Mesenteric fat pad (tissue), 1 donor: Measurements from ENCODE around the gene DOCK4. TPM values are rescaled to one million over a fixed set of nuclear protein-coding genes. Genes with fewer than 3 reads are reported as not detected.

ENCODE experiments used
- DNase-seq: peaks from one replicate; pipeline ENCODE4 v3.0.0-alpha.2; 2020; ENCODE audit warnings: low spot score
- total RNA-seq: library from RNA; stranded (reverse); fragmentation: NEBNext Ultra II Directional; extraction: Animal tissue kit (Norgen Biotek cat#: 25700); gene quantifications from one replicate; pipeline ENCODE4 v1.2.1, GENCODE V29; 2021
- donor health status: DM: yes; HTN: yes; CAD: no.

The DOCK4 gene
- total RNA-seq, 1 donor from 2014 or later: 40.9 TPM

- no peak for DNase-seq
These were observed 338.8 kb downstream of the DOCK4 start for GRCh38 chr7:111867348-111867931.

- no peak for DNase-seq
These were observed 339.4 kb downstream of the DOCK4 start for GRCh38 chr7:111866787-111867186.

GRCh38 chr7:111865430-111865829, 340.8 kb downstream of the DOCK4 start:
- no peak for DNase-seq

- no peak for DNase-seq
These were observed 341.8 kb downstream of the DOCK4 start for GRCh38 chr7:111864291-111864976.

GRCh38 chr7:111863269-111863668, 342.9 kb downstream of the DOCK4 start:
- no peak for DNase-seq

- no peak for DNase-seq
These were observed 346.0 kb downstream of the DOCK4 start for GRCh38 chr7:111860248-111860647.

- DNase-seq: no peak
These were observed 347.9 kb downstream of the DOCK4 start for GRCh38 chr7:111858331-111858730.

- DNase-seq: no peak
These were observed 350.4 kb downstream of the DOCK4 start for GRCh38 chr7:111855842-111856227.

GRCh38 chr7:111855161-111855841, 350.9 kb downstream of the DOCK4 start:
- DNase-seq: no peak

GRCh38 chr7:111853201-111853990, 352.8 kb downstream of the DOCK4 start:
- DNase-seq: no peak

- DNase-seq: no peak
These were observed 354.1 kb downstream of the DOCK4 start for GRCh38 chr7:111852081-111852480.

- no peak for DNase-seq
These were observed 359.3 kb downstream of the DOCK4 start for GRCh38 chr7:111846898-111847297.

GRCh38 chr7:111845853-111846252, 360.3 kb downstream of the DOCK4 start:
- no peak for DNase-seq

- no peak for DNase-seq
These were observed 361.1 kb downstream of the DOCK4 start for GRCh38 chr7:111844904-111845671.

- DNase-seq: no peak
These were observed 363.7 kb downstream of the DOCK4 start for GRCh38 chr7:111842491-111842890.

GRCh38 chr7:111841596-111842205, 364.5 kb downstream of the DOCK4 start:
- no peak for DNase-seq

GRCh38 chr7:111840528-111840927, 365.7 kb downstream of the DOCK4 start:
- no peak for DNase-seq

GRCh38 chr7:111839261-111839660, 366.9 kb downstream of the DOCK4 start:
- DNase-seq: no peak

- no peak for DNase-seq
These were observed 369.6 kb downstream of the DOCK4 start for GRCh38 chr7:111836592-111836991.

GRCh38 chr7:111835066-111835465, 371.1 kb downstream of the DOCK4 start:
- no peak for DNase-seq

GRCh38 chr7:111834367-111834766, 371.8 kb downstream of the DOCK4 start:
- DNase-seq: no peak
